ENCODE measurements around the gene CYP2J2.
"Not testable (repeated sequence)": the region's sequence is repeated elsewhere in the genome, so short reads cannot be mapped to it uniquely, and the experiment has no call there.

The CYP2J2 gene

DNA sequence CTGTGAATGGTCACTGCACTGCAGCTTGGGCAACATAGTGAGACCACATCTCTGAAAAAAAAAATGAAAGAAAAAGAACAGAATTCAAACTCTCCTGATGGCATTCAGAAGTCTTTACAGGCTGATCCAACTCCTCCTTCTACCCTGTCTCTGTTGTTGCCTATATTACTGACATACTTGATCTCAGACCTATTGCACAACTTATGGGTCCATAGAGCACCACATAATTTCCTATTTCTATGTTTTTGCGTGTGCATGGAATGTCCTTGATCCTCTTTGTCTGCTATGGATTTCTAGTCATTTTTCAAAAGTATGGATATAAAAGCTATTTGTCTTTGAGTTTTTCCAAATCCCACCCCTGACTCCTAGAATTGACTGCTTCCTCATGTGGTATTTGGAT lies 22.4 kb upstream of the CYP2J2 start:
- Histone ChIP-seq H3K4me1 (ENCODE audit: control insufficient read depth, insufficient read depth, low read length, unreplicated experiment) (no peaks in the 10 kb centered on the region), H3K27ac (ENCODE audit: low read depth, low read length) (no peak overlapping the region), H2AFZ (ENCODE audit: low read length, unreplicated experiment) (no peak overlapping the region), H3K36me3 (ENCODE audit: insufficient read depth, low read length) (no peaks in the 10 kb centered on the region), H3K27me3 (ENCODE audit: insufficient read depth, low read length) (peaks cover 4% of the 10 kb centered on the region; the same call in 1 of the 2 replicates), H3K4me3 (ENCODE audit: low read depth, low read length) (no peak overlapping the region), H3K79me2 (ENCODE audit: control insufficient read depth, insufficient read depth, low read length, unreplicated experiment) (no peaks in the 10 kb centered on the region)

DNA sequence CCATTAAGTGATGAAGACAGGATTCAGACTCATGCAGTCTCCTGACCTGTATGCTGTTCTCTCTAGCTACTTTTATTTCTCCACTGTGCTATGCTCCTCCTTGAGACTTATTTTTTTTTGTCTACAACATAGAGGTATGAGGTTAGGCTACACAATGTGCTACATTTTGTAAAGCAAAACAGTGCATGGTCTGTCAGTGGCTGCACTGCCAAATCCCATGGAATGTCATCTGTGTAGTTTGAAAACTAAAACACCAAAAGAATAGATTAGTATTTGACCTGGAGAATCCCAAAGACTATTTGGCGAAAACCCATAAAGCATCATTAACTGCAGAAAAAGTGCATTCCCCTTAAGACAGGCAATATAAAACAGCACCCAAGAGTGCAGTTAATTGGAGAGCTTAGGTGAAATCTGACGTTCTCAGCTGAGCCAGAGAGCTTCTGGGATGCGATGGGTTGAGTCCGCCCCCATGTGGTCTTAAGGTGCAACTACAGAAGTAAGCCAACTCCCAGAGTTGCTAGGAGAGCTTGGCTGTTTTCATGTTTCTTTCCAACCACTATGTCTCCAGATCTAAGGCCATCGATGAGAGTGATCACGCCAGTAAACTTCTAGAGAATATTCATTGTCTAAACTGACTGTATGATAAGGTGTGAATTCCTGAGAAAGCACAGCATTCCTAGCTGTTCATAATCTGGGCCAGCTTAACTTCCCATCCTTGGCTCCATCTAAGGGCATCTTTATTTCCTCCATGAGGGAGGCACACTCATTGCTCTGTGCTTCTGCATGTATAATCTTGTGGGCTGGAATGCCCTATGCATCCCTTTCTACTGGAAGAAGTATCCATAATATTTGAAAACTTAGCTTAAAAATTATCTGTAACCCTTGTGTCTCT lies 20.7 kb upstream of the CYP2J2 start:
- Histone ChIP-seq H3K4me1 (ENCODE audit: control insufficient read depth, insufficient read depth, low read length, unreplicated experiment) (no peaks in the 10 kb centered on the region), H3K36me3 (ENCODE audit: insufficient read depth, low read length) (no peaks in the 10 kb centered on the region), H3K27ac (ENCODE audit: low read depth, low read length) (no peak overlapping the region), H3K27me3 (ENCODE audit: insufficient read depth, low read length) (peaks cover 4% of the 10 kb centered on the region), H2AFZ (ENCODE audit: low read length, unreplicated experiment) (peak overlapping the region; percentile 39), H3K4me3 (ENCODE audit: low read depth, low read length) (no peak overlapping the region), H3K79me2 (ENCODE audit: control insufficient read depth, insufficient read depth, low read length, unreplicated experiment) (no peaks in the 10 kb centered on the region)

DNA sequence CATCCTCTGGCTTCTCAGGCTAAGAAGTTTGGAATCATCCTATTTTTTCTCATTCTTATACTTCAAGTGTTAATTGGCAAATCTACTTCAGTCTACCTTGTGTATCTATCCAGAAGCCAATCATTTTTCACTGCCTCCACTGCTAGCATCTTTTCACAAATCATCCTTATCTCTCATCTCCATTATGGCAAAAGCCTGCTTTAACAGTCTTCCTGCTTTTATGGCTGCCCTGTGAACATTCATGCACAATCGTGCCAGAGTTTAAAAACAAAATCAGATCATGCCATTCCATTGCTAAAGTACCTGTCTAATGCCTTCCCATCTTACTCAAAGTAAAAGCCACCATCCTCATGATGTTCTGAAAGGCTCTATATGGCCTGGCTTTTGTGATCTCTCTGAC lies 19.2 kb upstream of the CYP2J2 start:
- H3K27ac ChIP-seq (ENCODE audit: low read depth, low read length), result no peak overlapping the region
- no peaks in the 10 kb centered on the region for H3K4me1 ChIP-seq (ENCODE audit: control insufficient read depth, insufficient read depth, low read length, unreplicated experiment)
- no peaks in the 10 kb centered on the region for H3K79me2 ChIP-seq (ENCODE audit: control insufficient read depth, insufficient read depth, low read length, unreplicated experiment)
- peaks cover 4% of the 10 kb centered on the region for H3K27me3 ChIP-seq (ENCODE audit: insufficient read depth, low read length)
- no peaks in the 10 kb centered on the region for H3K36me3 ChIP-seq (ENCODE audit: insufficient read depth, low read length)
- H2AFZ ChIP-seq (ENCODE audit: low read length, unreplicated experiment), result no peak overlapping the region
- H3K4me3 ChIP-seq (ENCODE audit: low read depth, low read length), result no peak overlapping the region

DNA sequence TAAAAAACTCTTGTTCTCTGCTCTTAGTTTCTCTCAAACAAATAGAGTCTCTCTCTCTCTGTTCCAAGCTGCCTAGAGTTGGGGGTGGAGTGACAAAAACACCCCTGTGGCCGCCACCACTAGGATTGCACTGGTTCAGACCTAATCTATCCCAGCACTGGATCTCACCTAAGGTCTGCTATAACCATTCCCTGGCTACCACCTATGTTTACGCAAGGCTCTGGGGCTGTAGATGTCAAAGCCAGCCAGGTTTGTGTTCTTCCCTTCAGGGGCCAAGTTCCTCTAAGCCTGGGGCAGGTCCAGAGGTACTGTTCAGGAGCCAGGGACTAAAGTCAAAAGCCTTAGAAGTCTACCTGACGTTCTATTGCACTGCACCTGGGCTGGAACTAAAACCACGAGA lies 12.8 kb upstream of the CYP2J2 start:
- peaks cover 12% of the 10 kb centered on the region for H3K27me3 ChIP-seq (ENCODE audit: insufficient read depth, low read length)
- no peak overlapping the region for H3K4me3 ChIP-seq (ENCODE audit: low read depth, low read length)
- H3K27ac ChIP-seq (ENCODE audit: low read depth, low read length), result no peak overlapping the region
- no peaks in the 10 kb centered on the region for H3K36me3 ChIP-seq (ENCODE audit: insufficient read depth, low read length)
- no peaks in the 10 kb centered on the region for H3K4me1 ChIP-seq (ENCODE audit: control insufficient read depth, insufficient read depth, low read length, unreplicated experiment)
- H3K79me2 ChIP-seq (ENCODE audit: control insufficient read depth, insufficient read depth, low read length, unreplicated experiment), result no peaks in the 10 kb centered on the region
- H2AFZ ChIP-seq (ENCODE audit: low read length, unreplicated experiment), result no peak overlapping the region

DNA sequence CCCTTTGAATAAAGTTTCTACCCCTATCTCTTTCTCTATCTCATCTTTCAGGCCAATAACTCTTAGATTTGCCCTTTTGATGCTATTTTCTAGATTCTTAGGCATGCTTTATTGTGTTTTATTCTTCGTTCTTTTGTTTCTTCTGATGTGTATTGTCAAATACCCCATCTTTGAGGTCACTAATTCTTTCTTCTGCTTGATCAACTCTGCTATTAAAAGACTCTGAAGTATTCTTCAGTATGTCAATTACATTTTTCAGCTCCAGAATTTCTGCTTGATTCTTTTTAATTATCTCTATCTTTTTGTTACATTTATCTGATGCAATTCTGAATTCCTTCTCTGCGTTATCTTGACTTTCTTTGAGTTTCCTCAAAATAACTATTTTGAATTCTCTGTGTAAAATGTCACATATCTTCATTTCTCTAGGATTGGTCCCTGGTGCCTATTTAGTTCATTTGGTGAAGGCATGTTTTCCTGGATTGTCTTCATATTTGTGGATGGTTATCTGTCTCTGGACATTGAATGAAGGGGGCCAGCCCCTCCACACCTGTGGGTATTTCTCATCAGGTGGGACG lies 11.2 kb upstream of the CYP2J2 start:
- Histone ChIP-seq H3K27me3 (ENCODE audit: insufficient read depth, low read length) (peaks cover 12% of the 10 kb centered on the region), H3K36me3 (ENCODE audit: insufficient read depth, low read length) (no peaks in the 10 kb centered on the region), H3K4me3 (ENCODE audit: low read depth, low read length) (no peak overlapping the region), H2AFZ (ENCODE audit: low read length, unreplicated experiment) (no peak overlapping the region), H3K27ac (ENCODE audit: low read depth, low read length) (no peak overlapping the region), H3K79me2 (ENCODE audit: control insufficient read depth, insufficient read depth, low read length, unreplicated experiment) (no peaks in the 10 kb centered on the region), H3K4me1 (ENCODE audit: control insufficient read depth, insufficient read depth, low read length, unreplicated experiment) (no peaks in the 10 kb centered on the region)

DNA sequence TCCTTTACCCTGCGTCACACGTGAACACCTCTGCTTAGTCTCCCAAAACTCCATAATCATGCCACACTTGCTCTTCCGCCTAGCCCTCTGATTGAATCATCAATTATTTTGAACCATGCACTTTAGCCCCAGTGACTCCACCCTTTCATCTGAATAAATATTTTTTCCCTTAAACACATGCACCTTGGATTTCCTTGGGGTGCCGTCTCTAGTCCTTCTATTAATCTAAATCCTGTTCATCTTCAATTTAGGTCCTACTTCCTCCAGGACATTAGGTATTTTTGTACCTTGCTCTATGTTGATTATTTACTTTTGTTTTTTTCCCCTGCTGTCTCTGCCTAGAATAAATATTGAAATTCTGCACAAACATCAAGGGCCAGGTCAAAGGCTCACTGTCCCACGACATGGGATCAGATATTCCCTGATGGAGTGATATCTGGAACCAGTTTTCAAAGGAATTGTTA lies 9.8 kb upstream of the CYP2J2 start:
- Histone ChIP-seq H2AFZ (ENCODE audit: low read length, unreplicated experiment) (no peak overlapping the region), H3K27me3 (ENCODE audit: insufficient read depth, low read length) (peaks cover 12% of the 10 kb centered on the region), H3K4me1 (ENCODE audit: control insufficient read depth, insufficient read depth, low read length, unreplicated experiment) (no peaks in the 10 kb centered on the region), H3K36me3 (ENCODE audit: insufficient read depth, low read length) (no peaks in the 10 kb centered on the region), H3K27ac (ENCODE audit: low read depth, low read length) (no peak overlapping the region), H3K79me2 (ENCODE audit: control insufficient read depth, insufficient read depth, low read length, unreplicated experiment) (no peaks in the 10 kb centered on the region), H3K4me3 (ENCODE audit: low read depth, low read length) (no peak overlapping the region)

DNA sequence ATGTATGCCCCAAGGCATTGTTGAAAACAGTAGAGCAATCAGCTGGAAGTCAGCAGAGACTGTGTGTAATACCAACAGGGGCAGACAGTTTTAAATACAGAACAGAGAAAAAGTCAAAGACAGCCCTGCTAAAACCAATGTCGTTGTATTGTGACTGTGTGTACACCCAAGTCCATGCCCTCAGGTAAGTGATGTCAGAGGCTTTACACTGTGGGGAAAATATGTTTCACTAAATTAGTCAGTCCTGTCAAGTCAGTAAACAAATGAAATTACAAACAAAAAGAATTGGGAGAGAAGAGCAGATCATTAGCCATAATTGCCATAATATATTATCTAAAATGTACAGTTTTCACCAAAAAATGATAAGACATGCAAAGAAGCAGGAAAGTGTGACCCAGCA lies 2.4 kb upstream of the CYP2J2 start:
- peaks cover 55% of the 10 kb centered on the region for H3K27me3 ChIP-seq (ENCODE audit: insufficient read depth, low read length)
- no peak overlapping the region for H2AFZ ChIP-seq (ENCODE audit: low read length, unreplicated experiment)
- H3K27ac ChIP-seq (ENCODE audit: low read depth, low read length), result no peak overlapping the region
- H3K4me3 ChIP-seq (ENCODE audit: low read depth, low read length), result no peak overlapping the region
- no peaks in the 10 kb centered on the region for H3K36me3 ChIP-seq (ENCODE audit: insufficient read depth, low read length)
- no peaks in the 10 kb centered on the region for H3K79me2 ChIP-seq (ENCODE audit: control insufficient read depth, insufficient read depth, low read length, unreplicated experiment)
- H3K4me1 ChIP-seq (ENCODE audit: control insufficient read depth, insufficient read depth, low read length, unreplicated experiment), result no peaks in the 10 kb centered on the region

DNA sequence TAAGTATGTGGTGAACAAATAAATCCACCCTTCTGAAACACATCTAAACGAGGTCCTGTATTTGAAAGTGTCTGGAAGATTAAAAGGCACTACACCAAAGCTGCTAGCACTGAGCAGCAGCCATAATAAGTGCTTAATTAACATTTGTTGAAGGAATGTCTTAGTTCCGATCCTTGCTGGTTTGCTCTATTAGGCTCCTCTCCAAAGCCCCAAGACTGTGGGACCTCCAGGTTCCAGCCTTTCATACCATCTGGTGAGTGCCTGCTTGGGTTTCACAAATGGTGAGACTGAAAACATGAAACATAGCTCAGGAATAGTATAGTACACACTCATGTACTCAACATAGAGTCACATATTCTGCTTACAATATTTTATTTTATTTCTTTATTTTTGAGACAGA lies 640 bp upstream of the CYP2J2 start:
- Histone ChIP-seq H3K27me3 (ENCODE audit: insufficient read depth, low read length) (peaks cover 66% of the 10 kb centered on the region), H3K4me3 (ENCODE audit: low read depth, low read length) (peak overlapping the region; percentile 84), H2AFZ (ENCODE audit: low read length, unreplicated experiment) (peak overlapping the region; percentile 54)

DNA sequence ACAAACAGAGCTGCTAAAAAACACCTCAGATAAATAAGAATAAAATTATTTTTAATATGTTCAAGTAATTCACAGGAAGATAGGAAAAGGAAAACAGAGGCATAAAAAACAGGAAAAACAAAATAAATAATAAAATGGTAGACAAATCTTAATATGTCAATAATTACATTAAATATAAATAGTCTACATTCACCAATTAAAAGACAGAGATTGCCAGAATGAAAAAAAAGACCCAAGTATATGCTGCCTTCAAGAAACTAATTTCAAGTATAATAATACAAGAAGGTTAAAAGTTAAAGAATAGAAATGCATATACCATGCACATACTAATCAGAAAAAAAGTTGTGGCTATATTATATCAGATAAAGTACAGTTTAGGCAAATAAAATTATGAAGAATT lies 1.9 kb downstream of the CYP2J2 start:
- Histone ChIP-seq H2AFZ (ENCODE audit: low read length, unreplicated experiment) (no peak overlapping the region), H3K27ac (ENCODE audit: low read depth, low read length) (no peak overlapping the region), H3K4me1 (ENCODE audit: control insufficient read depth, insufficient read depth, low read length, unreplicated experiment) (no peaks in the 10 kb centered on the region), H3K27me3 (ENCODE audit: insufficient read depth, low read length) (peaks cover 51% of the 10 kb centered on the region), H3K36me3 (ENCODE audit: insufficient read depth, low read length) (no peaks in the 10 kb centered on the region), H3K79me2 (ENCODE audit: control insufficient read depth, insufficient read depth, low read length, unreplicated experiment) (no peaks in the 10 kb centered on the region), H3K4me3 (ENCODE audit: low read depth, low read length) (no peak overlapping the region)

More for the DNA sequence above, 640 bp upstream of the CYP2J2 start:
- Histone ChIP-seq H3K27ac (ENCODE audit: low read depth, low read length) (no peak overlapping the region), H3K36me3 (ENCODE audit: insufficient read depth, low read length) (no peaks in the 10 kb centered on the region), H3K4me1 (ENCODE audit: control insufficient read depth, insufficient read depth, low read length, unreplicated experiment) (no peaks in the 10 kb centered on the region), H3K79me2 (ENCODE audit: control insufficient read depth, insufficient read depth, low read length, unreplicated experiment) (no peaks in the 10 kb centered on the region)

DNA sequence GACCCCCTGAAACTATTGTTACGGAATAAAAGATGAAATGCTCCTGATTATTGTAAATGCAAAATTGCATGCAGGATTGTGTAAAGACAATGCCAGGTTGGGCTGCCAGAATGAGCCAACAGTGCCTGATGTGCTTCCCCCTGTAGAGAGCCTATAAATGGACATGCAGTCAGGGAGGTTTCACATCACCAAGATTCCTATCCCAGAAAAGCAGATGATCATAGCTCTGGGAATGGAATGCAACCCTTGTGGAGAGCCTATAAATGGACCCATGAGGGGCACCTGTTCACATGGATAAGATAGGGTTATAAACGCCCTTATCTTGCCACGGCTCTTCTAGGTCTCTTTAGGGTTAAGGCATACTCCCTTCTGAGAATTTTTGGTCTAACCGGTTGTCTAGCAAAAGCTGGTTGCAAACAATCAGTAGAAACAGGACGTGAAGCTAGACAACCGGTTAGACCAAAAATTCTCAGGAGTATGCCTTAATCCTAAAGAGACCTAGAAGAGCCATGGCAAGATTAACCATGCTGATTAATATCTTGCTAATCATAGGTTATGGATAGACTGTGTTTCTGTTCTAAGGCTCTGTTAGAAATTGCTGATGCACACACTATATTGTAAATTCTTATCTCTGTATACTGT lies 5.2 kb downstream of the CYP2J2 start:
- not testable (repeated sequence) for H3K27ac ChIP-seq (ENCODE audit: low read depth, low read length); H3K36me3 ChIP-seq (ENCODE audit: insufficient read depth, low read length); H3K4me1 ChIP-seq (ENCODE audit: control insufficient read depth, insufficient read depth, low read length, unreplicated experiment); H3K4me3 ChIP-seq (ENCODE audit: low read depth, low read length); H2AFZ ChIP-seq (ENCODE audit: low read length, unreplicated experiment); H3K79me2 ChIP-seq (ENCODE audit: control insufficient read depth, insufficient read depth, low read length, unreplicated experiment)
- peaks cover 37% of the 10 kb centered on the region for H3K27me3 ChIP-seq (ENCODE audit: insufficient read depth, low read length)
